ENCODE results near the gene B3GAT3.

GRCh38 chr11:62592989-62593421 is 28.8 kb downstream of the B3GAT3 start:
- TF ChIP-seq, protein P1, sequence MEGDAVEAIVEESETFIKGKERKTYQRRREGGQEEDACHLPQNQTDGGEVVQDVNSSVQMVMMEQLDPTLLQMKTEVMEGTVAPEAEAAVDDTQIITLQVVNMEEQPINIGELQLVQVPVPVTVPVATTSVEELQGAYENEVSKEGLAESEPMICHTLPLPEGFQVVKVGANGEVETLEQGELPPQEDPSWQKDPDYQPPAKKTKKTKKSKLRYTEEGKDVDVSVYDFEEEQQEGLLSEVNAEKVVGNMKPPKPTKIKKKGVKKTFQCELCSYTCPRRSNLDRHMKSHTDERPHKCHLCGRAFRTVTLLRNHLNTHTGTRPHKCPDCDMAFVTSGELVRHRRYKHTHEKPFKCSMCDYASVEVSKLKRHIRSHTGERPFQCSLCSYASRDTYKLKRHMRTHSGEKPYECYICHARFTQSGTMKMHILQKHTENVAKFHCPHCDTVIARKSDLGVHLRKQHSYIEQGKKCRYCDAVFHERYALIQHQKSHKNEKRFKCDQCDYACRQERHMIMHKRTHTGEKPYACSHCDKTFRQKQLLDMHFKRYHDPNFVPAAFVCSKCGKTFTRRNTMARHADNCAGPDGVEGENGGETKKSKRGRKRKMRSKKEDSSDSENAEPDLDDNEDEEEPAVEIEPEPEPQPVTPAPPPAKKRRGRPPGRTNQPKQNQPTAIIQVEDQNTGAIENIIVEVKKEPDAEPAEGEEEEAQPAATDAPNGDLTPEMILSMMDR (IDR thresholded peaks at IDR 0.05): no peak
- TF ChIP-seq POLR2A (IDR thresholded peaks at IDR 0.05): no peak
